Ovary (tissue), 9 donors: ENCODE results near the gene CCDC137. TPM values are rescaled to one million over a fixed set of nuclear protein-coding genes. Genes with fewer than 3 reads are reported as not detected.

Experiments used
- DNase-seq, 5 donors: peaks; one replicate each; pipeline ENCODE4 v3.0.0-alpha.2; 2019 to 2020
- H3K27ac ChIP-seq, 2 donors: fragments of 200-600 bp; one replicate each; pipeline versions ENCODE4 v1.5.1 to v1.8.0; 2019 to 2022
- H3K27me3 ChIP-seq: fragments of 200-600 bp; one replicate; pipeline ENCODE4 v1.8.0; 2022
- H3K36me3 ChIP-seq: fragments of 200-600 bp; sonication (generic); one replicate; pipeline ENCODE4 v1.5.1; 2019
- H3K4me1 ChIP-seq: one replicate; pipeline ENCODE4 v1.8.1; 2013; ENCODE audit warnings: mild to moderate bottlenecking, moderate library complexity; ENCODE audit not compliant: insufficient read depth
- H3K4me3 ChIP-seq: fragments of 200-600 bp; sonication (generic); one replicate; pipeline ENCODE4 v1.5.1; 2017
- H3K9me3 ChIP-seq, 2 donors: fragments of 200-600 bp in 1 of 2; sonication (generic) in 1 of 2; one replicate each; pipeline versions ENCODE4 v1.5.1 to v1.8.1; 2013 to 2019; ENCODE audit warnings: mild to moderate bottlenecking in 1 of 2, moderate library complexity in 1 of 2
- EP300 ChIP-seq: sonication (generic); formaldehyde crosslinking; IDR thresholded peaks from one replicate; pipeline ENCODE4 v1.6.1; 2017; ENCODE audit warnings: antibody characterized with exemption
- POLR2A ChIP-seq: fragments of 450-650 bp; IDR thresholded peaks from one replicate; pipeline ENCODE4 v1.6.1; 2017; ENCODE audit warnings: antibody characterized with exemption, mild to moderate bottlenecking, moderate library complexity
- WGBS, 3 donors: extraction: QIAGEN DNeasy Blood & Tissue Kit in 1 of 3; methylation state at CpG; one replicate each; pipeline versions ENCODE4 v1.1.5 to v1.1.7; 2013 to 2017; 5-methylcytosine and 5-hydroxymethylcytosine counted together
- intact Hi-C, 4 donors: fragments of 100-400 bp; cut with DNase I; formaldehyde crosslinking; loops; one replicate each; pipeline versions ENCODE4 v1.11.0 to v1.15.1; 2022 to 2023
- polyA plus RNA-seq, 2 donors: library from polyadenylated mRNA; stranded (reverse); fragments of 200-250 nt in 1 of 2; fragments of 350-450 nt in 1 of 2; fragmentation: Illumina TruSeq in 1 of 2; extraction: RNeasy Lipid Tissue Mini Kit (QIAGEN cat#74804) in 1 of 2; gene quantifications; one replicate each; pipeline ENCODE4 v1.2.3, GENCODE V29; 2013 to 2014
- total RNA-seq, 7 donors: library from RNA; depleted of rRNA in 2 of 7; stranded (reverse); fragments of >200 nt in 2 of 7; fragmentation: NEBNext Ultra II Directional in 3 of 7; extraction: Animal tissue kit (Norgen Biotek cat#: 25700) in 3 of 7; gene quantifications; one replicate each; pipeline versions ENCODE4 v1.1.0 to v1.2.4, GENCODE V29; 2016 to 2023
- TF ChIP-seq, protein P1 (sequence below), 3 donors: fragments of 450-650 bp in 2 of 3; fragments of 200-600 bp in 1 of 3; IDR thresholded peaks; one replicate each; pipeline versions ENCODE4 v1.5.1 to v1.8.0; 2016 to 2022; ENCODE audit warnings: antibody characterized with exemption in 3 of 3, mild to moderate bottlenecking in 1 of 3
- donor health status: DM: no; HTN: no; CAD: no; lungs with moderate emphysema.
- donor health status: DM: no; HTN: no; CAD: no.
- donor health status: Bipolar disorder and iron deficiency.
- donor health status: DM: yes; HTN: yes; CAD: no.
- donor health status: DM: no; HTN: no; CAD: no.
- donor health status: DM: yes; HTN: yes; CAD: no.

Gene CCDC137
- total and polyA plus RNA-seq, 9 donors = 5.1 to 17.8 (median 9.4) TPM

DNA sequence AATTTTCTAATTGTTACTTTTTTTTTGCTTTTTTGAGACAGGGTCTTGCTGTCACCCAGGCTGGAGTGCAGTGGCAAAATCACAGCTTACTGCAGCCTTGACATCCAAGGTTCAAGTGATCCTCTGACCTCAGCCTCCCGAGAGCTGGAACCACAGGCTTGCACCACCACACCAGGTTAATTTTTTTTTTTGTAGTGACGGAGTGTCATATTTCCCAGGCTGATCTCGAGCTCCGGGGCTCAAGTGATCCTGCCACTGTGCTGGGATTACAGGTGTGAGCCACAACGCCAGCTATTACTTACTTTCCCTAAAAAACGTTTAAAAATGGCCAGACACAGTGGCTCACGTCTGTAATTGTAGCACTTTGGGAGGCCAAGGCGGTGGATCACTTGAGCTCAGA lies 36.3 kb upstream of the CCDC137 start:
- no peaks in the 10 kb centered on the region for H3K4me1 ChIP-seq
- no peak overlapping the region for H3K27ac ChIP-seq
- no peak for TF ChIP-seq EP300
- TF ChIP-seq, protein P1, sequence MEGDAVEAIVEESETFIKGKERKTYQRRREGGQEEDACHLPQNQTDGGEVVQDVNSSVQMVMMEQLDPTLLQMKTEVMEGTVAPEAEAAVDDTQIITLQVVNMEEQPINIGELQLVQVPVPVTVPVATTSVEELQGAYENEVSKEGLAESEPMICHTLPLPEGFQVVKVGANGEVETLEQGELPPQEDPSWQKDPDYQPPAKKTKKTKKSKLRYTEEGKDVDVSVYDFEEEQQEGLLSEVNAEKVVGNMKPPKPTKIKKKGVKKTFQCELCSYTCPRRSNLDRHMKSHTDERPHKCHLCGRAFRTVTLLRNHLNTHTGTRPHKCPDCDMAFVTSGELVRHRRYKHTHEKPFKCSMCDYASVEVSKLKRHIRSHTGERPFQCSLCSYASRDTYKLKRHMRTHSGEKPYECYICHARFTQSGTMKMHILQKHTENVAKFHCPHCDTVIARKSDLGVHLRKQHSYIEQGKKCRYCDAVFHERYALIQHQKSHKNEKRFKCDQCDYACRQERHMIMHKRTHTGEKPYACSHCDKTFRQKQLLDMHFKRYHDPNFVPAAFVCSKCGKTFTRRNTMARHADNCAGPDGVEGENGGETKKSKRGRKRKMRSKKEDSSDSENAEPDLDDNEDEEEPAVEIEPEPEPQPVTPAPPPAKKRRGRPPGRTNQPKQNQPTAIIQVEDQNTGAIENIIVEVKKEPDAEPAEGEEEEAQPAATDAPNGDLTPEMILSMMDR (IDR thresholded peaks at IDR 0.05) = no peak
- TF ChIP-seq POLR2A = no peak
- WGBS, 3 donors = 82 to 84% (median 83%) methylated on average over 8 of the region's 8 CpGs
- H3K4me3 ChIP-seq = no peak overlapping the region
- no peak for DNase-seq
- H3K36me3 ChIP-seq = no peaks in the 10 kb centered on the region
- no peaks in the 10 kb centered on the region for H3K9me3 ChIP-seq
- intact Hi-C loops = no loop called here
- H3K27me3 ChIP-seq = no peaks in the 10 kb centered on the region

DNA sequence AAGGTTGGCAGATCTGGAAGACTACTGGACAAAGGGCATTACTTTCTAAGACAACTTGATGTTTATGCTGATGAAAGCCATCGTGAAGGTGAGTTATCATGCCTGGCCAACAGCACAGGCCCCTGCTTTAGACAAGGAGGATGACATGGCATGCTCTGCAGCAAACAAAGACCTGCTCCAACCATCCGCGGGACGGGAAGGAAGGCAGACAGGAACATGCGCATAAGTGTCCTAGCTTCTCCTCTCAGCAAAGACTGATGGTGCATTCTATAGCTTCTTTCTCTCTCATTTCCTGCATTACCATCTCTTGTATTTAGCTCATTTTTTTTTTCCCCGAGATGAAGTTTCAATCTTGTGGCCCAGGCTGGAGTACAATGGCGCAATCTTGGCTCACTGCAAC lies 35.1 kb upstream of the CCDC137 start:
- Histone ChIP-seq H3K36me3 (no peaks in the 10 kb centered on the region), H3K27me3 (no peaks in the 10 kb centered on the region), H3K27ac (no peak overlapping the region), H3K4me1 (peaks cover 6% of the 10 kb centered on the region), H3K4me3 (no peak overlapping the region), H3K9me3 (no peaks in the 10 kb centered on the region)
- DNase-seq = no peak
- intact Hi-C loops = no loop called here
- TF ChIP-seq POLR2A (no peak), EP300 (no peak)
- TF ChIP-seq, protein P1 (IDR thresholded peaks at IDR 0.05) = no peak
- WGBS, 3 donors = 77 to 85% (median 82%) methylated on average over 7 of the region's 7 CpGs

- 86 to 97% (median 90%) methylated on average over 5 of the region's 5 CpGs for WGBS, 3 donors
- TF ChIP-seq EP300 = no peak
- DNase-seq = no peak
- Histone ChIP-seq H3K27me3 (no peaks in the 10 kb centered on the region), H3K9me3 (no peaks in the 10 kb centered on the region), H3K27ac (no peak overlapping the region), H3K4me1 (peaks cover 9% of the 10 kb centered on the region), H3K4me3 (peak overlapping the region; percentile 84), H3K36me3 (no peaks in the 10 kb centered on the region)
- intact Hi-C loops = no loop called here
Measured at GRCh38 chr17:81635431-81635830, 31.1 kb upstream of the CCDC137 start.

- Histone ChIP-seq H3K27me3 (no peaks in the 10 kb centered on the region), H3K27ac (peak overlapping the region in 1 of 2 donors; percentile 59), H3K4me3 (peak overlapping the region; percentile 84), H3K4me1 (peaks cover 9% of the 10 kb centered on the region), H3K9me3 (no peaks in the 10 kb centered on the region), H3K36me3 (no peaks in the 10 kb centered on the region)
- intact Hi-C loops = no loop called here
- 26 to 35% (median 27%) methylated on average over 18 of the region's 18 CpGs for WGBS, 3 donors
- DNase-seq = no peak
- TF ChIP-seq, protein P1 (IDR thresholded peaks at IDR 0.05) = no peak
- TF ChIP-seq POLR2A = no peak
Measured at GRCh38 chr17:81635973-81636504, 30.5 kb upstream of the CCDC137 start.

GRCh38 chr17:81636505-81637288 lies 29.8 kb upstream of the CCDC137 start, which contains the start of the genes NPLOC4 and TSPAN10:
NPLOC4 (minus strand) TSS chr17:81637112; CDS start chr17:81636930, 182 bp downstream.
TSPAN10 (plus strand) TSS chr17:81637196; CDS start chr17:81642413, 5,217 bp downstream.
- Histone ChIP-seq H3K36me3 (no peaks in the 10 kb centered on the region), H3K27ac (peak within 1 kb of the TSS; percentile 26 to 59), H3K9me3 (no peaks in the 10 kb centered on the region), H3K4me3 (peak within 1 kb of the TSS; percentile 84), H3K4me1 (peaks cover 9% of the 10 kb centered on the region), H3K27me3 (no peaks in the 10 kb centered on the region)
- peak; percentile 80 to 91 (median 87) for DNase-seq
- intact Hi-C loops = no loop called here
- TF ChIP-seq POLR2A (peak; percentile 77), EP300 (no peak)
- TF ChIP-seq, protein P1 (IDR thresholded peaks at IDR 0.05) = peak in 1 of 3 donors; percentile 31
- 0 to 1% (median 0%) methylated on average over 68 to 77 of the region's 77 CpGs for WGBS, 3 donors
